Heart right ventricle (tissue), 16 donors: ENCODE results near the gene APLF. TPM values are rescaled to one million over a fixed set of nuclear protein-coding genes. Genes with fewer than 3 reads are reported as not detected.

ENCODE experiments used
- ATAC-seq, 8 donors: fragments of 200-7000 bp; cut with Tn5 transposase; one replicate each; pipeline ENCODE4 v1.9.1; 2020; ENCODE audit warnings: mild to moderate bottlenecking in 8 of 8, moderate library complexity in 8 of 8, moderate number of reproducible peaks in 1 of 8
- DNase-seq, 2 donors: peaks; one replicate each; pipeline ENCODE4 v3.0.0-alpha.2; 2020
- H3K27ac ChIP-seq, 10 donors: fragments of 200-600 bp; sonication (generic) in 2 of 10; one replicate each; pipeline versions ENCODE4 v1.5.0 to v1.8.0; 2020 to 2022; ENCODE audit warnings: mild to moderate bottlenecking in 3 of 10
- H3K27me3 ChIP-seq, 7 donors: fragments of 200-600 bp; one replicate each; pipeline ENCODE4 v1.8.0; 2021 to 2022; ENCODE audit warnings: mild to moderate bottlenecking in 2 of 7
- H3K36me3 ChIP-seq, 9 donors: fragments of 200-600 bp; sonication (generic) in 1 of 9; one replicate each; pipeline versions ENCODE4 v1.5.0 to v1.8.0; 2020 to 2022; ENCODE audit warnings: mild to moderate bottlenecking in 2 of 9
- H3K4me1 ChIP-seq, 9 donors: fragments of 200-600 bp; sonication (generic) in 1 of 9; one replicate each; pipeline versions ENCODE4 v1.5.0 to v1.8.0; 2020 to 2022; ENCODE audit warnings: mild to moderate bottlenecking in 4 of 9
- H3K4me3 ChIP-seq, 10 donors: fragments of 200-600 bp; sonication (generic) in 2 of 10; one replicate each; pipeline versions ENCODE4 v1.5.0 to v1.8.0; 2020 to 2022; ENCODE audit warnings: mild to moderate bottlenecking in 7 of 10, moderate library complexity in 2 of 10
- H3K9me3 ChIP-seq, 11 donors: fragments of 200-600 bp in 10 of 11; sonication (generic) in 2 of 11; one replicate each; pipeline versions ENCODE4 v1.5.0 to v1.8.0; 2013 to 2022; ENCODE audit warnings: mild to moderate bottlenecking in 2 of 11, control low read depth in 1 of 11, moderate library complexity in 1 of 11
- CTCF ChIP-seq, 9 donors: fragments of 200-600 bp; sonication (generic) in 2 of 9; IDR thresholded peaks; one replicate each; pipeline versions ENCODE4 v1.5.0 to v1.8.0; 2021 to 2022; ENCODE audit warnings: antibody characterized with exemption in 9 of 9, mild to moderate bottlenecking in 5 of 9, moderate library complexity in 1 of 9
- WGBS, 2 donors: extraction: QIAGEN DNeasy Blood & Tissue Kit; methylation state at CpG; one replicate each; pipeline ENCODE4 v1.1.7; 2013; ENCODE audit warnings: inconsistent platforms in 1 of 2; 5-methylcytosine and 5-hydroxymethylcytosine counted together
- intact Hi-C, 10 donors: fragments of 100-400 bp; cut with DNase I; formaldehyde crosslinking; loops; one replicate each; pipeline versions ENCODE4 v1.11.1 to v1.14.2; 2022
- polyA plus RNA-seq, 2 donors: library from polyadenylated mRNA; stranded (reverse); fragments of 200-250 nt; gene quantifications; one replicate each; pipeline ENCODE4 v1.2.3, GENCODE V29; 2013
- total RNA-seq, 10 donors: library from RNA; stranded (reverse); fragmentation: NEBNext Ultra II Directional in 3 of 10; extraction: Animal tissue kit (Norgen Biotek cat#: 25700) in 3 of 10; gene quantifications; one replicate each; pipeline versions ENCODE4 v1.2.1 to v1.2.4, GENCODE V29; 2021 to 2023
- donor health status: Arrhythmogenic right ventricular cardiomyopathy.
- donor health status: ischemic (EF 13 %, LVEDD 7.1; RV severe dilation, severe dysfunction).
- donor health status: healthy with polysubstance abuse.
- donor health status: DM: no; HTN: yes; CAD: no.
- donor health status: DM: no; HTN: no; CAD: no.
- donor health status: ischemic (EF 25% LVEDD 6.9; RV normal size, moderate dysfunction).
- donor health status: ischemic (EF 25% LVEDD 5.7; RV mildly dilated, moderate dysfunction).
- donor health status: healthy.
- donor health status: DM: yes; HTN: yes; CAD: no.
- donor health status: Ischemic cardiomyopathy.
- donor health status: ischemic (EF 35%, LVEDD 5.7; RV mildly dilated, moderate dysfunction).
- donor health status: nonischemic (EF 11% LVEDD 7.7; RV severe dilation, severe dysfunction).
- donor health status: DM: yes; HTN: yes; CAD: no.
- donor health status: PGD.
- donor health status: ischemic (EF 29% LVEDD 5.4; RV normal size, mild dysfunction).
- donor health status: nonischemic (EF 23%, LVEDD 6.1; RV moderate dilation, normal function).

APLF gene
- total and polyA plus RNA-seq, 12 donors: 0.38 to 6.5 (median 4.9) TPM

GRCh38 chr2:68420254-68420910, 47.0 kb upstream of the APLF start:
- TF ChIP-seq CTCF (IDR thresholded peaks at IDR 0.05): no peak
- Histone ChIP-seq H3K36me3 (no peaks in the 10 kb centered on the region), H3K4me3 (no peak overlapping the region), H3K27me3 (no peaks in the 10 kb centered on the region), H3K9me3 (no peaks in the 10 kb centered on the region), H3K4me1 (peaks cover 0 to 38% (median 0%) of the 10 kb centered on the region in 9 donors), H3K27ac (no peak overlapping the region)
- WGBS, 2 donors: 65 to 68% methylated on average over 3 of the region's 3 CpGs
- DNase-seq: no peak
- ATAC-seq: no peak
- intact Hi-C loops: no loop called here

- Histone ChIP-seq H3K4me3 (no peak overlapping the region), H3K27ac (peak overlapping the region in 1 of 10 donors; percentile 2), H3K36me3 (no peaks in the 10 kb centered on the region), H3K27me3 (no peaks in the 10 kb centered on the region), H3K4me1 (peaks cover 0 to 63% (median 10%) of the 10 kb centered on the region in 9 donors), H3K9me3 (no peaks in the 10 kb centered on the region)
- whole genome bisulfite sequencing, 2 donors: 64 to 68% methylated on average over 2 of the region's 2 CpGs
- TF ChIP-seq CTCF (IDR thresholded peaks at IDR 0.05): no peak
- intact Hi-C loops: no loop called here
- DNase-seq: no peak
- peak in 1 of 8 donors; percentile 22 for ATAC-seq
Observed at GRCh38 chr2:68423966-68424650, 43.3 kb upstream of the APLF start.

- no peak for TF ChIP-seq CTCF (IDR thresholded peaks at IDR 0.05)
- Histone ChIP-seq H3K27me3 (no peaks in the 10 kb centered on the region), H3K4me1 (peaks cover 0 to 60% (median 10%) of the 10 kb centered on the region in 9 donors), H3K36me3 (no peaks in the 10 kb centered on the region), H3K9me3 (no peaks in the 10 kb centered on the region), H3K27ac (peak overlapping the region in 1 of 10 donors; percentile 16), H3K4me3 (no peak overlapping the region)
- DNase-seq (no peak), ATAC-seq (no peak)
- intact Hi-C loops: loop anchor here in 1 of 10 donors (5.0 kb wide), 1 partner anchor 43 kb away; no protein-coding TSS in a partner anchor
- 75 to 85% methylated on average over 3 of the region's 3 CpGs for WGBS, 2 donors
Observed at GRCh38 chr2:68425503-68425902, 41.9 kb upstream of the APLF start.

- no peak for TF ChIP-seq CTCF (IDR thresholded peaks at IDR 0.05)
- Histone ChIP-seq H3K4me1 (peaks cover 0 to 59% (median 10%) of the 10 kb centered on the region in 9 donors), H3K9me3 (no peaks in the 10 kb centered on the region), H3K27me3 (no peaks in the 10 kb centered on the region), H3K4me3 (no peak overlapping the region), H3K36me3 (no peaks in the 10 kb centered on the region), H3K27ac (peak overlapping the region in 1 of 10 donors; percentile 59)
- DNase-seq: no peak
- ATAC-seq: no peak
- intact Hi-C loops: loop anchor here in 1 of 10 donors (5.0 kb wide), 1 partner anchor 44 kb away; no protein-coding TSS in a partner anchor
- WGBS, 2 donors: 90 to 95% methylated on average over 1 of the region's 1 CpG
Observed at GRCh38 chr2:68426446-68426845, 40.9 kb upstream of the APLF start.
